ENCODE results near the gene PXN. TPM values are rescaled to one million over a fixed set of nuclear protein-coding genes. Genes with fewer than 3 reads are reported as not detected.

PXN gene
- total RNA-seq, 1 donor from 2014 or later, result 54.5 TPM

DNA sequence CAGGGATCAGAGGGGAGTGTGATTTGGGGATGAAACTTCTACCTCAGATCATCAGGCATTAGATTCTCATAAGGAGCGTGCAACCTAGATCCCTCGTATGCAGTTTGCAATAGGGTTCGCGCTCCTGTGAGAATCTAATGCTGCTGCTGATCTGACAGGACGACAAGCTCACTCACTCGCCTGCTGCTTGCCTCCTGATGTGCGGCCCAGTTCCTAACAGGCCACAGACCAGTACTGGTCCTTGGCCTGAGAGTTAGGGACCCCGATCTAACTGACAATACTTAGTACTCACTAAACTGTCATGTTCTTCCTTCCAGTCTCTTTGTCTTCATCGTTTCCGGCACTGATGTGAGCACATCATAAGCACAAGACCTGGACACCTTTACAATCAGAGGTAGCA, 59.3 kb downstream of the PXN start:
- H3K36me3 Mint-ChIP-seq (ENCODE audit: low read depth), result peaks cover 14% of the 10 kb centered on the region
- H3K4me1 Mint-ChIP-seq, result peaks cover 9% of the 10 kb centered on the region
- no peak overlapping the region for H3K27ac Mint-ChIP-seq (ENCODE audit: unreplicated experiment)
- H3K4me3 Mint-ChIP-seq, result peak overlapping the region; percentile 2
- H3K27me3 Mint-ChIP-seq (ENCODE audit: low read depth), result no peaks in the 10 kb centered on the region
- DNase-seq (ENCODE audit: low read depth, low spot score), result no peak
- TF ChIP-seq, protein P1, sequence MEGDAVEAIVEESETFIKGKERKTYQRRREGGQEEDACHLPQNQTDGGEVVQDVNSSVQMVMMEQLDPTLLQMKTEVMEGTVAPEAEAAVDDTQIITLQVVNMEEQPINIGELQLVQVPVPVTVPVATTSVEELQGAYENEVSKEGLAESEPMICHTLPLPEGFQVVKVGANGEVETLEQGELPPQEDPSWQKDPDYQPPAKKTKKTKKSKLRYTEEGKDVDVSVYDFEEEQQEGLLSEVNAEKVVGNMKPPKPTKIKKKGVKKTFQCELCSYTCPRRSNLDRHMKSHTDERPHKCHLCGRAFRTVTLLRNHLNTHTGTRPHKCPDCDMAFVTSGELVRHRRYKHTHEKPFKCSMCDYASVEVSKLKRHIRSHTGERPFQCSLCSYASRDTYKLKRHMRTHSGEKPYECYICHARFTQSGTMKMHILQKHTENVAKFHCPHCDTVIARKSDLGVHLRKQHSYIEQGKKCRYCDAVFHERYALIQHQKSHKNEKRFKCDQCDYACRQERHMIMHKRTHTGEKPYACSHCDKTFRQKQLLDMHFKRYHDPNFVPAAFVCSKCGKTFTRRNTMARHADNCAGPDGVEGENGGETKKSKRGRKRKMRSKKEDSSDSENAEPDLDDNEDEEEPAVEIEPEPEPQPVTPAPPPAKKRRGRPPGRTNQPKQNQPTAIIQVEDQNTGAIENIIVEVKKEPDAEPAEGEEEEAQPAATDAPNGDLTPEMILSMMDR (conservative IDR thresholded peaks at IDR 0.05), result no peak
- no peaks in the 10 kb centered on the region for H3K9me3 Mint-ChIP-seq

DNA sequence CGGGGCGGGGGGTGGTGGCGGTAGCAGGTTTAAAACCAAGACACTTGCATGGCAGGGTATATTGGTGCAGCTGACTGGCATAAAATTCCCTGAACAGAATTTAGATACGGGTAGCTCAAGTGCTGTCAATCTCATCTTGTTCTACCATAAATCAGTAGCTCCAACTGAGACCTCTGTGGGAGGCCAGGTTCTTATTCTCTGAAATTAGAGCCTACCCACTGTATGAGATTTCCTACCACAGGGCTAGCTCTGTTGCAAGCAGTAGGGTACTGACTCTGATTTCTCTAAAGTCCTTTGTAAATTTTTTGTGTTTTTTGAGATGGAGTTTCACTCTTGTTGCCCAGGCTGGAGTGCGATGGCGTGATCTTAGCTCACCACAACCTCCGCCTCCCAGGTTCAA, 61.4 kb downstream of the PXN start:
- Mint-ChIP-seq H3K36me3 (ENCODE audit: low read depth) (peaks cover 26% of the 10 kb centered on the region), H3K9me3 (no peaks in the 10 kb centered on the region), H3K4me1 (peaks cover 23% of the 10 kb centered on the region), H3K4me3 (no peak overlapping the region), H3K27me3 (ENCODE audit: low read depth) (peaks cover 4% of the 10 kb centered on the region), H3K27ac (ENCODE audit: unreplicated experiment) (no peak overlapping the region)
- DNase-seq (ENCODE audit: low read depth, low spot score), result no peak
- TF ChIP-seq, protein P1 (conservative IDR thresholded peaks at IDR 0.05), result no peak

DNA sequence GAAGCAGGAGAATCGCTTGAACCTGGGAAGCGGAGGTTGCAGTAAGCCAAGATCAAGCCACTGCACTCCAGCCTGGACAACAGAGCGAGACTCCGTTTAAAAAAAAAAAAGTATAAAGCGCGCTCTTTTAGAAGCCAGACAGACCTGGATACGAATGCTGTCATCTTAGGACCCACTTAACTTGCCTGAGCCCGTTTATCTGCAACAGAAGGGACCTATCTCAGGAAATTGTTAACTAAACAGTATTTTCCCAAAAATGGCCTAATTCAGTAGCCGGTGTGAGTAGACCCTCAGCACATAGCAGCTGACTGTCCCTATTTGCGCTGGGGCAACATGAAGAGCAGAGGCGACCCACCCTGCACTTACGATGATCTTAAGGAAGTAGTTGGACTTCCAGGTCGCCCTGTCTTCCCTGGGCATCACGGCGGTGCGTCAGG, 65.1 kb downstream of the PXN start:
- Mint-ChIP-seq H3K36me3 (ENCODE audit: low read depth) (peaks cover 36% of the 10 kb centered on the region), H3K27ac (ENCODE audit: unreplicated experiment) (peak overlapping the region; percentile 92), H3K9me3 (no peaks in the 10 kb centered on the region), H3K4me1 (peaks cover 46% of the 10 kb centered on the region), H3K27me3 (ENCODE audit: low read depth) (peaks cover 4% of the 10 kb centered on the region), H3K4me3 (peak overlapping the region; percentile 93)
- no peak for DNase-seq (ENCODE audit: low read depth, low spot score)
- TF ChIP-seq, protein P1 (conservative IDR thresholded peaks at IDR 0.05), result no peak

DNA sequence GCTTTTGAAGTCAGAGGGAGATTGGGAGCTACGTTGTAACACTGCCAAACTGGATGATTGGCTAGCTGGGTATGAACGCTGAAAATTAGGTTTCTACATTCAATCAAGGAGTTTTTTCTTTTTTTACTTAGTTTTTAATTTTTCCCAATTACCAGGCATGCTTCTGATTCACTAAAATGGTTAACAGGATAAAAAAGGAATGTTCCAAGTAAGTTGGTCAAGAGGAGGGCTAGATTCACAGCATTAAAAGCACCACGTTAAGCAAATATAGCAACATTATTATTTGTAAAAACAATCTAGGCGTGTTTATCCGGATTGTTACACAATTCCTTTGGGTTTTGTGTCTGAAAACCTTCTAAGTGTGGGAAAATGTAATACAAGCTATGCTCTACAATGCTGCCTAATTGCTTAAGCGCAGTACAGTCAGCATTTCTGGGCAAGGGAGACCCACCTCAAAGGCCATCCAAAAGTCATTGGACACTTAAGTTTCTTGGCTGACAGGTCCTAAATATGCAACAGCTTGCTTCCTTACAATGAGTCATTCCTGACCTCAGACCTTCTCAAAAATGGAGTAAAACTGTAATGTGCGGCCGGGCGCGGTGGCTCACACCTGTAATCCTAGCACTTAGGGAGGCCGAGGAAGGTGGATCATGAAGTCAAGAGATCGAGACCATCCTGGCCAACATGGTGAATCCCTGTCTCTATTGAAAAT, 65.8 kb downstream of the PXN start:
- Mint-ChIP-seq H3K4me1 (peaks cover 52% of the 10 kb centered on the region), H3K27ac (ENCODE audit: unreplicated experiment) (peak overlapping the region; percentile 92), H3K9me3 (no peaks in the 10 kb centered on the region), H3K36me3 (ENCODE audit: low read depth) (peaks cover 38% of the 10 kb centered on the region), H3K4me3 (peak overlapping the region; percentile 93), H3K27me3 (ENCODE audit: low read depth) (peaks cover 4% of the 10 kb centered on the region)
- TF ChIP-seq, protein P1 (conservative IDR thresholded peaks at IDR 0.05), result no peak
- DNase-seq (ENCODE audit: low read depth, low spot score), result no peak

DNA sequence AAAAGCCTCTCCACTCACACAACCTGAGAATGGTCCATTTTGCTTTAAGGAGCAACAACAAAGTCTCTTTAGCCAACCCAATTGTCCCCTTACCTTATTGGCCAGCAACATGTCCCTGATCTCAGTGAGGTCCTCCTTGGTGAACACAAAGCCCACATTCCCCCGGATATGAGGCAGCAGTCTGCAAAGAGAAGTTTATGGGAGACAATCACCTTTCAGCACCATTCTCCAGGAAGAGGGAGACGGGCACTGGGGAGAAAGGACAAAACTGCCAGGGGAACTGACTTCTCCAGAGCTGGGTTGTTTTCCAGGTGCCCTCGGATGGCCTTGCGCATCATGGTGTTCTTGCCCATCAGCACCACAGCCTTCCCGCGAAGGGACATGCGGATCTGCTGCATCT, 66.5 kb downstream of the PXN start:
- TF ChIP-seq, protein P1 (conservative IDR thresholded peaks at IDR 0.05), result no peak
- H3K36me3 Mint-ChIP-seq (ENCODE audit: low read depth), result peaks cover 38% of the 10 kb centered on the region
- H3K27ac Mint-ChIP-seq (ENCODE audit: unreplicated experiment), result peak overlapping the region; percentile 91
- peaks cover 4% of the 10 kb centered on the region for H3K27me3 Mint-ChIP-seq (ENCODE audit: low read depth)
- no peaks in the 10 kb centered on the region for H3K9me3 Mint-ChIP-seq
- H3K4me3 Mint-ChIP-seq, result peak overlapping the region; percentile 93
- peaks cover 54% of the 10 kb centered on the region for H3K4me1 Mint-ChIP-seq
- no peak for DNase-seq (ENCODE audit: low read depth, low spot score)

Data from neural crest cell (in vitro differentiated cells).